M059J (cell line): ENCODE measurements around the gene FNDC10. TPM values are rescaled to one million over a fixed set of nuclear protein-coding genes. Genes with fewer than 3 reads are reported as not detected.
A peak's percentile ranks its signal among the peaks of the same experiment; 100 is the strongest.
"Not testable (repeated sequence)": the region's sequence is repeated elsewhere in the genome, so short reads cannot be mapped to it uniquely, and the experiment has no call there.

ENCODE experiments used
- DNase-seq: peaks from one replicate; pipeline ENCODE4 v3.0.0-alpha.2; 2012; ENCODE audit warnings: low read depth
- total RNA-seq: library from RNA; depleted of rRNA; stranded (reverse); fragments of >200 nt; shearing (Covaris generic); gene quantifications from 2 replicates; pipeline ENCODE4 v1.2.3, GENCODE V29; 2014

FNDC10 gene
- total RNA-seq, 1 experiment from 2014 or later = 6.1 TPM

GRCh38 chr1:1599030-1599934 lies 653 bp downstream of the FNDC10 start:
- no peak for DNase-seq

DNA sequence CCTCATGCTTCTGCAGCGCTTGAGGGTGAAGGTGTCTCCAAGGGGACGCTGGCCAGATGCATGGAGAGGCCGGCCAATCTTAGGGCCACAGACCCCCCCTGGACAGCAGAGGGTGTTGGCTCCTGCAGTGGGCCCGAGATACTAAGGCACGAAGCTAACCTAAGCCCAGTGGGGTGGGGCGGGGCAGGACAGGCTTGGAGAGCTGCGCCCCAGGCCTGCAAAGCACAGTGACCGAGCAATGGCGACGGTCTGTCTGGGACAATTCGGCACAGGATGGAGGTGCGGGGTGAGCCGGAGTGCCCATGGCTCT lies 1.3 kb downstream of the FNDC10 start:
- no peak for DNase-seq

DNA sequence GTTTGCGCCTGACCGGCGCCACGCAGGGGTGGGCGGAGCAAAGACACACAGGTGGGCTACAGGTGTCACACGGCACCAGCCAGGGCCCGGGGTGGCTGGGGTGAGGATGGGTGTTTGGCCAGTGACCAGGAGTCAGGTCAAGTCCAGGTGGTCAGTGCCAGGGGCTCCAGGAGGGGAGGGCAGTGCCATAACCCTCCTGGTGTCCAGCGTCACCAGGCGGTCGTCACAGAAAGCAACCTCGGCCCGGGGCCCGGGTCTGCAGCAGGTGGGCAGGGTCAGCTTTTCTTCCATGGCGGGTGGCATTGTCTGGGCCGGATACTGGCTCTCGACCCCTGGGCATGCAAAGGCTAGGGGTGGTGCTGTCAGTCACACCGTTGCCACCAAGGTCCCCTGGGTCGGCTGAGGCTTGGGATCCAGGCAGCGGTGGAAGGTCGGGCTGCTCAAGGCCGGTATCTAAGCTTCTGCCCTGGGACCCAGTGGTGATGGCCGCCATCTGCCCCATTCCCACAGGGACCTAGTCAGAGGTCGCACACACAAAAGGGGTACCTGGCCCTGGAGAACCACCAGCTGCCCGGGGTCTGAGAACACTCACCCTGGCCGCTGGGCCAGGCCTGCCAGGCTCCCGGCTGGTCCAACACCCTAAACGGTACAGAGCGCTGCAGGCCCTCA lies 1.8 kb downstream of the FNDC10 start:
- no peak for DNase-seq

DNA sequence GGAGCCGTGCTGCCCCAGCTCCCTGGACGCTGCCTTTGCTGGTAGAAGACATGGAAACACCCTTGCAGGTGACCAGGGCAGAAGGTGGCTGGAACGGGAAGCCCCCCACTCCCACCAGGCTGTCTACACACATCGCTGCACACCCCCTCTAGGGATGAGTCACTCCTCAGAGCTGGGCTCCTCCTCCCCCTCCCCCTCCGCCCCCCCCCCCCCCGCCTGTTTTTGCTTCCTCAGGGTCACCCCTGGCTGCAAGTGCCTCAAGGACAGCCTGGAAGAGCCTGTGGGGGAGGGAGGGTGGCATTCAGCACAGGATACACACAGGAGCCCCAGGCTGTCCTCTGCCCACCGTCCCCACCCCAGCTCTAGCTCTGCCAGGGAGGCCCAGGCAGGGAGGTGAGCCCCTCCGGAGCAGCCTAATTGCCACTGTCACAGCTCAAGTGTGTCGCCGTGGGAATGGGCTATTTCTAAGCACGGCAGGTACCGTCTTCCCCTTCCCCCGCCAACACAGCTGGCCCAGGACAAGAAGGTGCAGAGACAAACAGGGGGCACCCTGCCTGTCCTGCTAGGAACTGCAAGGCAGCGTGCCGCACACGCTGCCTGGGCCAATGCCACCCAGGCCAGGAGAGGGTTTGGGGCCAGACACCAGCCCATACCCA lies 2.5 kb downstream of the FNDC10 start:
- peak; percentile 31 for DNase-seq

GRCh38 chr1:1596493-1597274 lies 3.3 kb downstream of the FNDC10 start:
- no peak for DNase-seq

- DNase-seq = not testable (repeated sequence)
Observed at GRCh38 chr1:1595341-1595740, 4.6 kb downstream of the FNDC10 start.

DNA sequence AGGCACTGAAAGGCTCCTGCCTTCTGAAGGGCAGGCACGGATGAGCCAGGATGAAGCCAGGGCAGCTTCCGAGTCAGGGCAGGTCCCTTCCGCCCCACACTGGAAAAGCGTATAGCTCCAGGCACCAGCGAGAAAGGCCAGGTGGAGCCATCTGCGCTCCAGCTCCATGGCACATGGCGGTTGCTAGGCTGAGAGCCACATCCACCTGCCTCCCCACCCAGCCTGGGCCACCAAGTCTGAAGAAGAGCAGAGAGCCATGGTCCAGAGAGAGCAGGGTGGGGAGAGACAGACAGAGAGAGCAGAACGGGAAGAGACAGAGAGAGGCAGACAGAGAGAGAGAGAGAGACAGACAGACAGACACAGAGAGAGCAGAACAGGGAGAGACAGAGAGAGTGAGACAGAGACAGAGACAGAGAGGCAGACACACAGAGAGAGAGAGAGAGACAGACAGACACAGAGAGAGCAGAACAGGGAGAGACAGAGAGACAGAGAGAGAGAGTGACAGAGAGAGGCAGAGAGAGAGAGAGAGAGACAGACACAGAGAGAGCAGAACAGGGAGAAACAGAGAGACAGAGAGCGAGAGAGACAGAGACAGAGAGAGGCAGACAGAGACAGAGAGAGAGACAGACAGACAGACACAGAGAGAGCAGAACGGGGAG lies 5.2 kb downstream of the FNDC10 start:
- peak; percentile 31 for DNase-seq

DNA sequence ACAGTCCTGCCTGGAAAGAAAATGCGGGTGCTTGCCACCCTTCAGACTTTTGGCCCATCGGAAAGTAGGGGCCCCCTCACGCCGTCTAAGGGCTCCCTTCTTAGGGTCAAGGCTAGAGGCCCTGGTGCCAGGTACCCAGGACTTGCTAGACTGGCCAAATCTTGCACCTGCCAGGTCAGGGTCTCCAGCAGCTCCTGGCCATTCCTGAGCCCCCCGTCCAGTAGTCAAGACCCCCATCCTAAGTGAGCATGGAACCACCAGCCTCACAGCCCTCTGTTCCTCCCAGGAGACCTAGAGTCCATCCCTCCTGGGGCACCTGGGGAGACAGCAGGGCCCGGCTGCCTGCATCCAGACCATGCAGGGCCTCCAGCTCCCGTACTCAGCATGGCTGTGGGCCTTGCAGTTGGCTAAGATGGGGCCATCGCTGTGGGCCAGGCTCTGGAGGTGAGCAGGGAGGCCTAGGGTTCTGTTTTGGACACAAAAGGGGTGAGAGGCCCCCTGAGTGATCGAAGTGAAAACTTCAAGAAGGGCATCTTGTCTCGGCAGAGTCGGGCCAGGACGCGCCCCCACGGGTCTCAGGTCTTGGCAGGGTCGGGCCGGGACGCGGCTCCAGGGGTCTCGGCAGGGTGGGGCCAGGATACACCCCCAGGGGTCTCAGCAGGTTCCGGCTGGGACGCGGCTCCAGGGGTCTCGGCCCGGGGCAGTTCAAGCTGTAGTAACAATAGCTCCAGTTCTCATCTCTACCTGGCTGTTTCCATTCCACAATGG lies 5.9 kb downstream of the FNDC10 start:
- DNase-seq = no peak

DNA sequence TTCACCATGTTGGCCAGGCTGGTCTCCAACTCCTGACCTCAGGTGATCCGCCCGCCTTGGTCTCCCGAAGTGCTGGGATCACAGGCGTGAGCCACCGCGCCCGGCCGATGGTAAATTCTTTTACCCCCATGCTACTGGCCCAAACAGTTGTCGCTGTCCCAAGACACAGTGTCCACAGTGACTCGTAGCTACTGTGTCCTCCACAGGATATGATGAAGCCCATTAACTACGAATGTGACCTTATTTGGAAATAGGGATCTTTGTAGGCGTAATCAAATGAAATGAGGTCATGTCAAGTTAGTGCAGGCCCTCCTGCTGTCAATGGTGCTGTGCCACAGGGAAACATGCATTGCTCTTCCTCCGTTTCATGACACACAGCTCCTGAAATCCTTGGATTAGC lies 8.5 kb downstream of the FNDC10 start:
- DNase-seq = peak; percentile 47

DNA sequence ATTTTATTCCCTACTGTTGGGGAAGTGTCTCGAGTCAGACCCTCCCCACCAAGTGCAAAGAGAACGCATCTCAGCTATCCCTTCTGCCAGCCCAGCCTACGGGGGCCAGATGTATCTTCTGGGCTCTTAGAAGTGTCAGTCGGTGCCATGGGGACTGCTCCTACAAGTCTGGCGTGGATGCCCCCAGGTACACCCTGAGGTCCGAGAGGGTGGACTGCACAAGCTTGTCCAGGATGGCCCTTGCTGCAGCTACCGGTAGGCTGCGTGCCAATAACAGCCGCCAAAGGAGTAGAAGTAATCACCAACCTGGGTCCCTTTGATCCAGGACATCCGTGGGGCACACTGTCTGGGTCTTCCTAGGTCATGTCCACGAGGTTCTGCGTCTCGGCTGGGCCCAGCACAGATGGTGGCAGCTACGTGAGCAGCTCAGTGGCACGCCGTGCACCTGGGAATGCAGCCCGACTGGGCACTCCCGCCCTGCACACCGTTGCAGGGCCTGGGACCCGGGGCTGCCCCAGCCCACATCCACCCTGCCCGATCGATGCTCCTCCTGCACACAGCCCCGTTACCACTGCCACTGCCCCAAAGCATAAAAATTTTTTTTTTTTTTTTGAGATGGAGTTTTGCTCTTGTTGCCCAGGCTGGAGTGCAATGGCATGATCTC lies 16.5 kb downstream of the FNDC10 start:
- no peak for DNase-seq

DNA sequence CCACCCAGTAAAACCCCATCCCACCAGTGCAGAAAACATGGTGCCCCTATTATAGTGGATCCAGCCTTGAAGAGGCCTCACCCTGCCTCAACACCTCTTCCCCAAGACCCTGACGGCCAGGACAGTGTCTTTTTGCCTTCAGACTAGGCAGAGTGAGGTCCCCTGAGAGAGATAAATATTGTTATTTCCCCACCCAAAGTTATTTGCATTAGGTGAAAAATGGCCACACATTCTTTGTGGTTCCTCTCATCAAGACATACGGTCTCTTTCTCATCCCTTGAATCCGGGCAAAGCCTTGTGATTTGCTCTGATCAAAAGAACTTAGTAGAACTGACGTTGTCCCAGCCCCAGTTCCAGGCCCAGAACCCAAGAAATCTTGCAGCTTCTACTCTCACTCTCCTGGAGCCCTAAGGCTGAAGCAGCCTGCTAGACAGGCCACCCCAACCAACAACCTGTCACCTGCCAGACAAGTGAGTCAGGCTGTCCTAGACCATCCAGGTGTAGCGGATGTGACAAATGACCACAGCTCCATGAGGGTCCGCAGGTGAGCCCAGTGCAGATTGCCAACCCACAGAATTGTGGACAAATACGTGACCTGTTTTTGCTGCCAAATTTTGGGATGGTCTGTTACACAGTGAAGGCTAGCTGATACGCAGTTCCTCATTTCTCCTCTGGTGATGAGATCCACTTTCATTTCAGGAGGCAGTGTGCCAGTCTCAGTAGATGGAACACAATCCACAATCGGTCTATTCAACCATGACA lies 17.2 kb downstream of the FNDC10 start:
- no peak for DNase-seq

GRCh38 chr1:1578371-1578940 lies 21.5 kb downstream of the FNDC10 start:
- DNase-seq = no peak

DNA sequence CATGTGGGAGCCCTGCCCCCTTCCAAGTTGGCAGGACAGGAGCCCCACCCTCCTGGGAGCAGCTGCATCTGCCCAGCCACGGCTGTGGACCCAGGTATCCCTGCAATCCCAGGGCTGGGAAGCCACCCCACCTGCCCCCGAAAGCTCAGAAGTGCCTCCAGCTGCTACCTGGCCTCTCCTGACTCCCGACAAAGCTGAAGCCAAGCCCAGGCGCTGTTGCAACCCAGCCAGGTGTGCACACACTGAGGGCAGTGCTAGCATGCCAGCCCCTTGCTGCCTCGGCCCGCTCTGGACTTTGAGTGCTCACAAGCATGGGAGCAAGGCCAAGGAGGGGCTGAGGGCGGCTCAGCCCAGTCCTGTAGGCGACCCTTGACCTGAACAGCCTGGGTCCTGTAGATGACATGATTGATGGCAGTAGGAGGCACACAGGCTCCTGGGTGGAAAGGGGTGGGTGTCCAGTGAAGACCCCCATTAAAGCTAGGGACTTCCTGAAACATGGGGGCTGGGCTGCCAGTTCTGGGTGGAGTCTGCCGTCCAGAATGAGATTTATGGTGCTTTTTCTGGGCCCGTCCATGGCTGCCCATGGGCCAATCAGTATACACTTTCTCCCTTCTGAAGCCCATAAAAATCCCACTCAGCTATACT lies 22.4 kb downstream of the FNDC10 start:
- no peak for DNase-seq

GRCh38 chr1:1574721-1575537 lies 25.0 kb downstream of the FNDC10 start, which contains the start of gene SSU72:
TSS of gene SSU72 (minus strand) at chr1:1574863. CDS start at chr1:1574557, 306 bp downstream.
- peak; percentile 89 for DNase-seq

- DNase-seq = peak; percentile 63
Observed at GRCh38 chr1:1573843-1574720, 25.9 kb downstream of the FNDC10 start.

DNA sequence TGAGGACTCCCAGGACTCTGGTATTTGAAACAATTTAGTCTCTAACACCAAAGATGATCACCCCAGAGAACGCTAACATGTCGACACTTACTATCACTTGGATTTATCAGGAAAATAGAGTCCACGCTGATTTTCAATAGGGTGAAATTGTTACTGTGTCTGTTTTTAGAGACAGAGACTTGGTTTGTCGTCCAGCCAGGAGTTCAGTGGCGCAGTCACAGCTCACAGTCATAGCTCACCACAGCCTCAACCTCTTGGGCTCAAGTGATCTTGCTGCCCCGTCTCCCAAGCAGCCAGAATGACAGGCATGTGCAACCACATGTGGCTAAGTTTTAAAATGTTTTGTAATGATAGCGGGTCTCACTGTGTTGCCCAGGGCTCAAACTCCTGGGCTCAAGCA lies 30.6 kb downstream of the FNDC10 start:
- DNase-seq = no peak
